Stimulated activated CD4-positive, alpha-beta T cell treated with anti-CD3 and anti-CD28 coated beads, Interleukin-1b, Interleukin-23, amount 100 ng/mL, for 24 hours (primary cell): ENCODE measurements around the gene NFIC.
"Not testable (repeated sequence)": the region's sequence is repeated elsewhere in the genome, so short reads cannot be mapped to it uniquely, and the experiment has no call there.

Source experiments
- DNase-seq, 4 experiments: peaks; one replicate each; pipeline ENCODE4 v3.0.0-alpha.2; 2020; ENCODE audit warnings: low read depth in 4 of 4, low spot score in 1 of 4

The NFIC gene

DNA sequence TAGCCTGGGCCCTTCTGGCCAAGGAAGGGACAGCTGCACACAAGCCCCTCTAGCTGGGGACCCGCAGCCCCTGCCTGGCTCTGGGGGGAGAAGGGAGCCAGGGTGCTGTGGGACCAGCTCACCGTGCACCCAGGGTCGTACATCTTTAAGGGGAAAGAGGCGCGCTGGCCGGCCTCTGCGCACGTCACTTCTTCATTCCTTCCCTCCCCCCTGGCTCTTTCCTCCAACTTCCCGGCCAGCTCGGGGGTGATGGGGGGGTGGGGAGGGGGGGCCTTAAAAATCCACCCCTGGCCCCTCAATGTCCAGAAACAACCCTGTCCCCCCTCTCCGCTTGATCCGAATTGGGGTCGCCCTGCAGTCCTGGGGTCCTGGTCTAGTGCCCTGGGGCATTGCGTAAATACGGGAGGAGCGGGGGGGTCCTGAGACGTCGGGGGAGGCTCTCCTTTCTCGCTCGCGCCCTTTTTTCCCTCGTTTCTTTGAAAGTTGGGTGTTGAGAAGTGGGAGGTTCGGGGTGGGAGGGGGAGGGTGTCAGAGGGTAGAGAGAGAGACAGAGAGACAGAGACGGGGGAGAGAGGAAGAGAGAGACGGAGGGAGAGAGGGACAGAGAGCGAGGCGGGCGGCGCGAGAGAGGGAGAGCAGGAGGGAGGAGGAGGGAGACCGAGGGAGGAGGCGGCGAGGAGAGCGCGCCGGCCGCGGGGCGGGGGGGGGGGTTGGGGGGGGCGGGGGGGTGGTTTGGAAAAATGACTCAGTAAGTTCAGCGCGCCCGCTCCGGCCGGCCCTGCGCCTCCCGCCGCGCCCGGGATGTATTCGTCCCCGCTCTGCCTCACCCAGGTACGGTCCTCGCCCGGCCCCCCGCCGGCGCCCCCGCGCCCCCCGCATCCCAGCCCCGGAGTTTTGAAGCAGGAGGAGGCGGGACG is at the start of gene NFIC:
NFIC (plus strand) TSS at position 748 of the 917 bp plus-strand sequence; CDS start at position 802, 54 bp downstream.
- DNase-seq = peak in 2 of 4 experiments; percentile 35 to 41

DNA sequence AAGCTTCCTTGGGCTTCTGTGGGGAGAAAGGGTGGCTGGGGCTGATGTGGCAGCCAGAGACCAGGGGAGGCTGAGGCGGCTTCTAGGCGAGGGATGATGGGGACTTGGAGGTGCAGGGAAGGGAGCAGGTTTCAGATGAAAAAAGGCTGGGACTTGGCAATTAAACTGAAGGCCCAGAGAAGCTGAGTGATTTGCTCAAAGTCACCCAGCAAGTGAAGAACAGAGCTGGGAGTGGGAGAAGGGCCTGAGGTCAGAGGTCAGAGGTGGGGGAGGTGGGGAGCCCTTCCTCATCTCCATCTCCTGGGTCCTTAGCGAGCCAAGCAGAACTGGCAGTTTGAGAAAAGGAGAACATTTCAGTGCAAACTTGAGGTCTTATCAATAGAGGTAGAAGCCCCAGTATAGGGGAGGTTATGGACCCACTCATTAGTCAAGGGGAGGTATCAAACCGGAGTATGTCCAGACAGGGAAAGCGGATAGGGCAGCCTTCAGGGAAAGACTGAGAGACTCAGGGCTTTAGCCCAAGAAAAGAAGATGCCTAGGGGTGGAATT is 49.6 kb upstream of the NFIC start:
- DNase-seq = no peak

DNA sequence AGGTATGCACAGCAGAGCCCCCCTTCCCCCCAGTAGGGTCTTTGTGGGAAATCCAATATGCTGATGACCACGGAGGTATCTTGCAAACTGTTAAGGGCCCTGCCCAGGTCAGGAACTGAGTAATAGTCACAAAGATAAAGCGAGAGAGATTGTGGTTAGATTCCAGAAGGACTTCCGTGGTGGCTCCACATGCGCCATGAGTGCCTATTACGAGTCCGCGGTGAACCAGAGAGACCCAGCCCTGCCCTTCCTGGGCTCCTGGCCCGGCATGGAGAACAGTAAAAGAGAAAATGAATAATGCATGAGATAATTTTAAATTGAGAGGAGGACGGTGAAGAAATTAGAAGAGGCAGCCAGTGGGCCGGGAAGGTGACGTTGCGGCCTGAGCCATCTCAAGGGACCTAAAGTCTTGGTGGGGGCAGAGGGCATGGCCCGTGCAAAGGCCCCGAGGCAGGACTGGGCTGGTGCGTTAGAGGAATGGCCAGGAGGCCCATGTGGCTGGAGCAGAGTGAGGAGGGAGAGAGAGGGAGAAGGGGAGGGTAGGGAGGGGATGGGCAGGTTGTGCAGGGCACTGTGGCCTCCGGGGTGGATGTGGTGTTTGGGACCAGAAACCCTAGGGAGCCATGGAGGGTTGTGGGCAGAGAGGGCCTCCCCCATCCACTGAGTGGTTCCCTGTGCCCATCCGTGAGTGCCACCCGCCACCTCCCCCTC is 46.6 kb upstream of the NFIC start:
- DNase-seq = no peak

DNA sequence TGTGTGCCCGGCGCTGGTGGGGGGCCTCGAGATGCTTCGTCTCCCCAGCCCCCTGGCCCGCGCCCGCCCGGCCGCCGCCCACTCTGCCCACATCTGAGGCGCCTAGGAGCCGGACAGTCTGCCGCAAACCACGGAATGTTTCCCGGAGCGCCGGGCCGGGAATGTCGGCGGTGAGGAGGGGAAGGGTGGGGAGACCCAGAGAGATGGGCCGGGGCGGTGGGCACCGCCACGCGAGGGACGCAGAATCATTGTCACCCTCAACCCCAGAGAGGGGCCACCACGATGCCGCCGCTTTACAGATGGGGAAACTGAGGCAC is 46.1 kb upstream of the NFIC start:
- no peak for DNase-seq

DNA sequence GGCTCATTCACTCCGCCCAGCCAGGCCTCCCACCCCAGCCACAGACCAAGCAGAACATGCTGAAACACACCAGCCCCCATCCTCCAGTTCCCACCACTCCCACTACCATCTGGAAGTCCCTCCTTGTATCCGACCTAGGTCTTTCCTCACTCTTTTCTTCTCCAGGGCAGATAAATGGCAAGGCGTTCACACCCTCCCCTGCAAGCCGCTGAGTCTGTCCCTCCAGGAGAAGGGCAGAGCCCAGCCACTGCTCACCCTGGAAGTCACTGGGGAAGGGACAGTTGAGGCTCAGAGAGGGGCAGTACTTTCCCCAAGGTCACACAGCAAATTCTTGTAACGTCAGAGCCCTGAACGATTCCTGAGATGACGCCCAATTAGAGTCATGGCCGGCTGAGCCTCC is 45.5 kb upstream of the NFIC start:
- no peak for DNase-seq

DNA sequence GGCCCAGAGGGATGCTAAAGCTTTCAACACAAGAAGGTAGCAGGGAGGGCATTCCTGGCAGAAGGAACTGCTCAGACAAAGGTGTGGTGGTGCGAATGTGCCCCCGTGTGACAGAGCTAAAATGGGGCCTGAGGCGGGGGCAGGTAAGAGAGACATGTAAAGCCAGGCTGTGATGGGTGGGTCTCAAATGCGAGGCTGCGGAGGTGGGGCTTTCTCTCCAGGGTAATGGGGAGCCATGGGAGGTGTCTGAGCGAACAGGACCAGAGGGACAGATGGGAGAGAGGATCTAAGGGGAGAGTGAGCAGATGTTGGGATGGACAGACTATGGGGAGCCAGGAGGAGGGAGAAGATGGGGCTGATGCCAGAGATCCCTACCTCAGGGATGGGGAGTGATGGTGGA is 44.7 kb upstream of the NFIC start:
- DNase-seq = no peak

DNA sequence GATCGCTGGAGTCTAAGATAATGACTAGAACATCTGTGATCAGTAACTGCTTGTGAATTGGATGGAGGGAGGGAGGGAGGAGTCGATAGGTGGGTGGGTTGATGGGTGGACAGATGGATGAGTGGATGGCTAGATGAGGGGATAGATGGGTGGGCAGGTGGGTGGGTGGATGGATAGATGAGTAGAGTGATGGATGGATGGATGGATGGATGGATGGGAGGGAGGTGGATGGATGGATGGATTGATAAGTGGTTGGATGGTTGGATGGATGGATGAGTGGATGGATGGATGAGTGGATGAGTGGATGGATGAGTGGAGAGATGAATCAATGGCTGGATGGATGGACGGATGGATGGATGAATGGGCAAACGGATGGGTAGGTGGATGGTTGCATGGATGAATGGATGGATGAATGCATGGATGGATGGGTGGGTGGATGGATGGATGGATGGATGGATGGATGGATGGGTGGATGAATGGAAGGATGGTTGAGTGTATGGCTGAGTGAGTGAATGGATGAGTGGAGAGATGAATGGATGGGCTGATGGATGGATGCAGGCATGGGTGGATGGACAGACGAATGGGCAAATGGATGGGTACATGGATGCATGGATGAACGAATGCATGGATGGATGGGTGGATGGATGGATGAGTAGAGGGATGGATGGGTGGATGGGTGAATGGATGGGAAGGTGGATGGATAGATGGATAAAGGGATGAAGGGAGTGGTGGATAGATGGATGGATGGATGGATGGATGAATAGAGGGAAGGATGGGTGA is 44.0 kb upstream of the NFIC start:
- DNase-seq = no peak

DNA sequence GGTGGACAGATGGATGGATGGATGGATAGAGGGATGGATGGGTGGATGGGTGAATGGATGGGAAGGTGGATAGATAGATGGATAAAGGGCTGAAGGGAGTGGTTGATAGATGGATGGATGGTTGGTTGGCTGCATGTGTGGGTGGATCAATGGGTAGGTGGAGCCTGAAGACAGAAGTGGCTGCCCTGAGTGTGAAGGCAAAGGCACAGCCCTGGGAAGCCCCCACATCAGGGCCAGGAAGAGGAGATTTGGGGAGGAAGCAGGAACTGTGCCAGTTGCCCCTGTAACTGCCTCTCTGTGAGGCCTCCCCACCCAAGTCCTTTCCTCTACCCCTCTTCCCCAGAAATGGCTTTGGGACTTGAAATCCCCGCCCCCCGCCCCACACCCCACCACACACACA is 43.4 kb upstream of the NFIC start:
- DNase-seq = no peak

DNA sequence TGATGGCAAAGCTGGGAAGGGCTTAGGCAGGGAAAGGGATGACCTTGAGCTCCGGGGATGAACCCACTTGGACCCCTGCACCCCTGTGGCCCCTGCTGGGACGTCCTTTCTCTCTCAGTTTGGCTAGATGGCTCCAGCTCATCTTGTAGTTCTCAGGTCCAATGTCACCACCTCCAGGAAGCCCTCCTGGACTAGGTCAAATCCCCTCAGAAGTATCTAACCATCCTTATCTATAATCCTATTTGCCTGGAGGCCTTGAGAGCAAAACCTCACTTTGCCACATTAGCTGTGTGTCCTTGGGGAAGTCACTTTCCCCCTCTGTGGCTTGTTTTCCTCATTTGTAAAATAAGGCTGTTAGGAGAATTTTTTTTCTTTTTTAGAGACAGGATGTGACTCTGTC is 42.7 kb upstream of the NFIC start:
- no peak for DNase-seq

DNA sequence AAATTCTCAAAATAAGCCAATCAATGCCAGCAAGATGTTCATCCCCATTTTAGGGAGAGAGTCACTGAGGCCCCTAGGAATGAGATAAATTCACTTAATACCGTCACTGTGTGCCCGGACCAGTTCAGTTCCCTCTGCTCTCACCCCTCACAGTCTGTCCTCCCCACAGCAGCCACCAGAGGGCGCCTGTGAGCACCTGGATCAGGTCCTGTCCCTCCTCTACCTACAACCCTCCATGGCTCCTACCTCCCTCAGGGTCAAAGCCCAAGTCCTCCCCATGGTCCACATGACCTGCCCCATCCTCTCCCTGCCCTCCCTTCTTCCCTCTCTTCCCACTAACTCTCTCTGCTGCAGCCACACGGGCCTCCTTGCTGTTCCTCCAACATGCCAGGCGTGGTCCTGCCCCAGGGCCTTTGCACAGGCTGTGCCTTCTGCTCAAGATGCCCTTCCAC is 42.0 kb upstream of the NFIC start:
- peak; percentile 51 to 75 (median 70) for DNase-seq

DNA sequence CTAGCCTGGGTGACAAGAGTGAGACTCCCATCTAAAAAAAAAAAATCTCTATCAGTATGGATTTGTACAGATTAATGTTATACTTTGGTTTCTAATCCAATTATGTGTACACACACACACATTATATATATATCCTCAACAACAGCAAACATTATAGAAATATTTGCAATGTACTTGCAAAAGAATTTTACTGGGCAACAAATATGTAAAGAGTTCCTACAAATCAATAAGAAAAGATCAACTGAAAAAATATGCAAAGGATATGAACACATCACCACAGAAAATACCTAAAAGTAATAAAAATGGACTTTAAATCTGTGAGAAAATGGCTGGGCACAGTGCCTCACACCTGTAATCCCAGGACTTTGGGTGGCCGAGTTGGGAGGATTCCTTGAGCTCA is 40.9 kb upstream of the NFIC start:
- DNase-seq = no peak

DNA sequence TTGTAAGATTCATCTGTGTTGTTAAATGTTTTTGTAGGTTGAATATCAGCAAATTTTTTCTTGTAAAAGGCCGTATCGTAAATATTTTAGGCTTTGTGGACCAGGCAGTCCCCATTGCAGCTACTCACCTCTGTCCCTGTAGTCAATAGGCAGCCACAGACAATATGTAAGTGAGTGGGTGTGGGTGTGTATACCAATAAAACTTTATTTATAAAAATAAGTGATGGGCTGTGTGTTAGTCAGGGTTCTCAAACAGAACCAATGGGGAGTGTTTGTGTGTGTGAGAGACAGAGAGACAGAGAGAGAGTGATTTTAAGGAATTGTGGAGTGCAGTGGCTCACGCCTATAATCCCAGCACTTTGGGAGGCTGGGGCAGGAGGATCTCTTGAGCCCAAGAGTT is 37.6 kb upstream of the NFIC start:
- no peak for DNase-seq

DNA sequence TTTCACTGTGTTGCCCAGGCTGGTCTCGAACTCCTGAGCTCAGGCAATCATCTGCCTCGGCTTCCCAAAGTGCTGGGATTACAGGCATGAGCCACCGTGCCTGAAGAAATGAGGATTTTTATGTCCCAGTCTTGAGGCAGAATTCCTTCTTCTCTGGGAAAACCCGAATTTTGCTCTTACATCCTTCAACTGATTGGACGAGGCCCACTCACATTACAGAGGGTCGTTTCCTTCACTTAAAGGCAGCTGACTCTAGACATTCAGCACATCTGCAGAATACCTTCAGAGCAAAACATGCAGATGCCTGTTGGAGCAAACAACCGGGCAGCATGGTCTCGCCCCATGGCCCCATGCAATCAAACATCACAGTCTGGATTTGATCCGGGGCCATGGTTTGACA is 36.3 kb upstream of the NFIC start:
- no peak for DNase-seq

DNA sequence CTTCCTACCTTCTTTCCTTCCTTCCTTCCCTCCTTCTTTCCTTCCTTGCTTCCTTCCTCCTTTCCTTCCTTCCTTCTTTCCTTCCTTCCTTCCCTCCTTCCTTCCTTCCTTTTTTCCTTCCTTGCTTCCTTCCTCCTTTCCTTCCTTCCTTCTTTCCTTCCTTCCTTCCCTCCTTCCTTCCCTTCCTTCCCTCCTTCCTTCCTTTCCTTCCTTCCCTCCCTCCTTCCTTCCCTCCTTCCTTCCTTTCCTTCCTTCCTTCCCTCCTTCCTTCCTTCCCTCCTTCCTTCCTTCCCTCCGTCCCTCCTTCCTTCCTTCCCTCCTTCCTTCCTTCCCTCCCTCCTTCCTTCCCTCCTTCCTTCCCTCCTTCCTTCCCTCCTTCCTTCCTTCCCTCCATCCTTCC is 34.2 kb upstream of the NFIC start:
- not testable (repeated sequence) for DNase-seq

DNA sequence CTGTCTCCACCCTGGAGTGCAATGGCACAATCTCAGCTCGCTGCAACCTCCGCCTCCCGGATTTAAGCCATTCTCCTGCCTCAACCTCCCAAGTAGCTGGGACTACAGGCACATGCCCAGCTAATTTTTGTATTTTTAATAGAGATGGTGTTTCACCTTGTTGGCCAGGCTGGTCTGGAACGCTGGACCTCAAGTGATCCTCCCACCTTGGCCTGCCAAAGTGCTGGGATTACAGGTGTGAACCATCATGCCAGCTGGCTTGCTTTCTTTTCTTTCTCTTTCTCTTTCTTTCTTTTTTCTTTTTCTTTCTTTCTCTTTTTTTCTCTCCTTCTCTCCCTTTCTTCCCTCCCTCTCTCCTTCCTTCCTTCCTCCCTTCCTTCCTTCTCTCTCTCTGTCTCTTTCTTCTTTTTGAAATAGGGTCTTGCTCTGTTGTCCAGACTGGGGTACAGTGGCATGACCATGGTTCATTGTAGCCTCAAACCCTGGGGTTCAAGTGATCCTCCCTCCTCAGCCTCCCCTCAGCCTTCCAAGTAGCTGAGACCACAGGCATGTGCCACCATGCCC is 33.3 kb upstream of the NFIC start:
- DNase-seq = no peak

DNA sequence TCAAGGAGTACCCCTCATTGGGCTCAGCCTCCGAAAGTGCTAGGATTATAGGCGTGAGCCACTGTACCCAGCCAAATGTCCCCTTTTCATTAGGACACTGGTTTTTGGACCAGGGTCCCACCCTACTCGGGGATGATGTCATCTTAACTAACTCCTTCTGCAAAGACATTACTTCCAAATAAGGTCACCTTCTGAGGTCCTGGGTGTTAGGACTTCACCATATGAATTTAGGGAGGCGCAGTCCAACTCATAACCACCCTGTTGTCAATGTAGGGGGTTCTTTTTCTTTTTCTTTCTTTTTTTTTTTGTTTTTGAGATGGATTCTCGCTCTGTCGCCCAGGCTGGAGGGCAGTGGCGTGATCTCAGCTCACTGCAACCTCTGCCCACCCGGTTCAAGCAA is 32.7 kb upstream of the NFIC start:
- no peak for DNase-seq

DNA sequence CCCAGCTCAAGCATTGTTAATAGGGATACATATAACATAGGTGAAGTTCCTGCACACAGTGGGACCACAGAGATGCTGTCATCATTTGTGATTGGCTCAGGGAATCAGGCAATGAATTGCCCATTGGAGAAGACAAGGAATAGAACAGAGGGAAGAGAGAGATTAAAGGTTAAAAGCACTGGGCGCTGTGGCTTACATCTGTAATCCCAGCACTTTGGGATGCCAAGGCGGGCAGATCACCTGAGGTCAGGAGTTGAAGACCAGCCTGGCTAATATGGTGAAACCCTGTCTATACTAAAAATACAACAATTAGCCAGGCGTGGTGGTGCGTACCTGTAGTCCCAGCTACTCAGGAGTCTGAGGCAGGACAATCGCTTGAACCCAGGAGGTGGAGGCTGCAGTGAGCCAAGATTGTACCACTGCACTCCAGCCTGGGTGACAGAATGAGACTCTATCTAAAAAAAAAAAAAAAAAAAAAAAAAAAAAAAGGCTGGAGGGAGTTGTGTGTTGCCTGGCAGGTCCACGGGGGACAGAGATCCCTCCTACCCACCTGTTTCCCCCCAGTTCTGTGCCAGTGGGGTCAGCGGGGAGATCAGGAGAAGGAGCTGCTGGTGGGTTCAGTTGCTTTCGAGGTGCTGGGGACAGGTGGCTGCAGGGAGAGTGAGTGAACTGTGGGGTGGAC is 31.5 kb upstream of the NFIC start:
- DNase-seq = not testable (repeated sequence)

DNA sequence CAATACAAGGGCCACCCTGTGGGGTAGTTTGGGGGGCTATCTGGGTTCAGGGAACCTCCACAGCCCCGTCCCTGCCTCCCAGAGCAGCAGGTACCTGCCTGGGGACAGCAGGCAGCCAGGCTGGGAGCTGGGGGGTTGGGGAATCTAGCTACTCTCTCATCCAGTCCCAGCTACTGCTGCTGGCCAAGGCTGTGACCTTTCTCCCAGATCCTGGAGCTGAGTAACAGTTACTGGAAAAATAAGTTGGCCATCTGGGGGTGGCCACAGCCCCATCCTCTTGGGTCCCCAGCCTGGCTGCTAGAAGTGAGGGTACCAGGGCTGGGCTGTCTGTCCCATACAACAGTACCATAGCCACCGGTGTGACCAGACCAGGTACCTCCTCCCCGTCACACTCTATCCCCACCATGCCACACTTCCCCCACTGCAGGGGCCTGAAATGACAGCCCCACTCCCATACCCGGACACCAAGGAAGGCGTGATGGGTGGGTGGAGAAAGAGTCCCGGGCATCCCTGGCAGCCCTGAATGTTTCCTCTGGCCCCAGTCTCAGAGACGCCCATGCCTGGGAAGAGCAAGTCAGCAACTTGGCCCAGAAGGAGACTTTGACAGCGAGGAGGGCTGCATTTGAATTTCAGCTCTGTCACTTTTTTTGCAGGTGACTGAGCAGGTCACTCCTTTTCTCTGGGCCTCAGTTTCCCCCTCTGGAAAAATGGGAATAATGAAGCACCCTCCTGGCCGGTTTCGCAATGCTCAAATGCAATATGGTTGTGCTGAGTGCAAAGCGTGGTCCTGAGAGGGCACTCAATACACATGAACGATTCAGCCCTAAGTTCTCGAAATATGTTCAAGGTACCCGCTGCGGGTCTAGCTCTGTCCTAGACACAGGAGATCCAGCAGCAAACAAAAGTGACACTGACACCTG is 30.7 kb upstream of the NFIC start:
- DNase-seq = no peak

DNA sequence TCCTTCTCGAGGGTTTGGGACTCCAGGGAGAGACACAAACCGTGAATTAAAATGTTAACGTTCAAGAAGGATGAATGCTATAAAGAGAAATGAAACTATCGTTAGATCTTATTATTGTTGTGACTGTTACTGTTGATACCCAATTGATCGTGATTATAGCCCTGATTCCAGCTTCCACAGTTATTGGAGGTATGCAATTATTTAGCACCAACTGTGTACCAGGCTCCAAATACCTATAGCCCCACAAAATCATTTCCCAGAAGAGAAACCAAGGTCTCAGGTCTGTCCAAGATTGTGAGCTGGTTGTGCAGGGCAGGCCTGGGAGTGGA is 30.1 kb upstream of the NFIC start:
- no peak for DNase-seq
